Umbilical cord (tissue), 2 donors: ENCODE measurements around the gene WDR70. TPM values are rescaled to one million over a fixed set of nuclear protein-coding genes. Genes with fewer than 3 reads are reported as not detected.
"Not testable (repeated sequence)": the region's sequence is repeated elsewhere in the genome, so short reads cannot be mapped to it uniquely, and the experiment has no call there.

Experiments
- DNase-seq: peaks from one replicate; pipeline ENCODE4 v3.0.0-alpha.2; 2015; ENCODE audit warnings: low spot score
- total RNA-seq: library from RNA; depleted of rRNA; stranded (reverse); fragments of >200 nt; gene quantifications from one replicate; pipeline ENCODE4 v1.2.3, GENCODE V29; 2014; ENCODE audit warnings: low replicate concordance; ENCODE audit not compliant: insufficient read depth

Gene WDR70
- total RNA-seq, 1 donor from 2014 or later: 17.3 TPM

DNA sequence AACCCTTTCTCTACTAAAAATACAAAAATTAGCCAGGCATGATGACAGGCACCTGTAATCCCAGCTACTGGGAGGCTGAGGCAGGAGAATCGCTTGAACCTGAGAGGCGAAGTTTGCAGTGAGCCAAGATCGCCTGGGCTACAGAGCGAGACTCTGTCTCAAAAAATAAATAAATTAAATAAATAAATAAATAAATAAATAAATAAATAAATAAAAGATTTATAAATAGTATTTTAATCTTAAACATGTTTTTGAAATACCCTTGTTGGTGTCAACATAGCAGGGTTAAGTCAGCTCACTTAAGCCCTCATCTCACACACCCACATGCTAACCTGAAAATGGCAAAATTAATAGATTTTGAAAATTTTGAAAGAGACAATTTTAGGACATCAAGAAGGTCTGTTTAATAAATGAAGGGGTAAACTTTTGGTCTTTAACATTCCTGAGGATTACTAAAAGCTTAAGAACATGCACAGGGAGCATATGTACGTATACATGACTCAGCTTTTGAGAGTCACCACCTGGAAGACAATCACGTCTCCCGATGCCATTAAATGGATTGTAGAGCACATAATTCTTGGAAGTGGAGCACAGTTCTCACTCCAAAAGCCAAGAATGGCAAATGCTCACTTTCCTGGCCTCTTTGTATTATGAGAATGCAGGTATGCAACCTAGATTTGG, 258.2 kb downstream of the WDR70 start:
- DNase-seq: no peak

DNA sequence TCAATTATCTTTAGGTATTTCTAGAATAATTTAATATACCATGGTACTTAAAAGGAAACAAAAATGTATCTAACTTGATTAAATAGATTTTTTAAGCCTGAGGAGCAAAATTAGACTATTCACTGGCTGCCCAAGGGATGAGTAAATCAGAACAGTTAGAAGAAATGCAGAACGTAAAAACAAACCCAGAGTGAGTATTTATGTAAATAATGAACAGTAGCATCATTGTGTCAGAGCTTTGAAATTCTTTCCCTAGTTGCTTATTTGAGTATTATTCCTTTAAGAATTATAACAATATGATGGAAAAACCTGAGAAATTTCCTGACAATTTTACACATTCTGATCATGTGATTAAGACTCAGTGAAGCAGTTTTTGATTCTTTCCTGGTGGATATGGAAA, 259.8 kb downstream of the WDR70 start:
- no peak for DNase-seq

- DNase-seq: no peak
These were observed 261.0 kb downstream of the WDR70 start for GRCh38 chr5:37640088-37640487.

DNA sequence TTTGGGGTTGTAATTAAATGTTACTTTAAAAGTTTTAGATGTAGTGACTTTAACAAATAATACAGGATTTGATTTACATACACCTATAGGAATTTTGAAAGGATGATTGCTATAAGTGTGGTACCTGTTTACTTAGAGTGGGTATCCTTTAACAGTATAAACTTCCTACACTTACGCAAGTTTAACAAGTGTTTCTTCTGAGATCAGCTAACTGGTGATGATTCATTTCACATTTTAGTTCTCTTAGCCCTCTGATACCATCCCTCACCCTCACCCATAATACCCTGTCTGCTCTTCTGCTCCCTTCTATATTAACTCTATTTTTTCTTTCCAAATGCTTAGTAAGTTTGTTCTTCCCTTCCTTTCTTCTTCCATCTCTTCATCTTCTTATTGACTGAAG, 262.8 kb downstream of the WDR70 start:
- DNase-seq: no peak

GRCh38 chr5:37645707-37646106, 266.6 kb downstream of the WDR70 start:
- no peak for DNase-seq

DNA sequence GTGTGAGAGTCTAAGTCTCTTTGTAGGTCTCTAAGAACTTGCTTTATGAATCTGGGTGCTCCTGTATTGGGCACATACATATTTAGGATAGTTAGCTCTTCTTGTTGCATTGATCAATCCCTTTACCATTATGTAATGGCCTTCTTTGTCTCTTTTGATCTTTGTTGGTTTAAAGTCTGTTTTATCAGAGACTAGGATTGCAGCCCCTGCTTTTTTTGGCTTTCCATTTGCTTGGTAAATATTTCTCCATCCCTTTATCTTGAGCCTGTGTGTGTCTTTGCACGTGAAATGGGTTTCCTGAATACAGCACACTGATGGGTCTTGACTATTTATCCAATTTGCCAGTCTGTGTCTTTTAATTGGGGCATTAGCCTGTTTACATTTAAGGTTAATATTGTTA, 275.4 kb downstream of the WDR70 start:
- not testable (repeated sequence) for DNase-seq

GRCh38 chr5:37657046-37657445, 277.9 kb downstream of the WDR70 start:
- no peak for DNase-seq

- DNase-seq: no peak
These were observed 279.3 kb downstream of the WDR70 start for GRCh38 chr5:37658440-37658839.

GRCh38 chr5:37660319-37660718, 281.2 kb downstream of the WDR70 start:
- no peak for DNase-seq

DNA sequence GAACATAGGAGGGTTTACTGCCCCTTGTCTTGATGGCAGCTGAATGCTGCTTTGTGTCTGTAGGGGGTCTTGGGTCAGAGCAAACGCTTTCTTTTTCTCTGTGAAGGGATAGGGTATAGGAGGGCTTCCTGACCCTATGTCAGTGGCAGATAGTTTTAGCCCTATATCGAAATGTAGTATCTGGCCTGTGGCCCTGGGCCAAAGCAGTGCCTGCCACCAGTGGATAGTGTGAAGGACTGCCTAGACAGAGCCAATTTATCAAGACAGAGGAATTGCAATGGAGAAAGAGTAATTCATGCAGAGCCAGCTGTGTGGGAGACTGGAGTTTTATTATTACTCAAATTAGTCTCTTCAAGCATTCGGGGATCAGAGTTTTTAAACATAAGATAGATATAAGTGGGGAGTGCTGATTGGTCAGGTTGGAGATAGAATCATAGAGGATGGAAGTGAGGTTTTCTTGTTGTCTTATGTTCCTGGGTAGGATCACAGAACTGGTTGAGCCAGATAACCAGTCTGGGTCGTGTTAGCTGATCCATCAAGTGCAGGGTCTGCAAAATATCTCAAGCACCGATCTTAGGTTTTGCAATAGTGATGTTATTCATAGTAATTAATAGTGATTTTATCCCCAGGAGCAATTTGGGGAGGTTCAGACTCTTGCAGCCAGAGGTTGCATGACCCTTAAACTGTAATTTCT, 282.3 kb downstream of the WDR70 start:
- peak; percentile 56 for DNase-seq

GRCh38 chr5:37661951-37662350, 282.8 kb downstream of the WDR70 start:
- DNase-seq: no peak

GRCh38 chr5:37662362-37662761, 283.2 kb downstream of the WDR70 start:
- no peak for DNase-seq

DNA sequence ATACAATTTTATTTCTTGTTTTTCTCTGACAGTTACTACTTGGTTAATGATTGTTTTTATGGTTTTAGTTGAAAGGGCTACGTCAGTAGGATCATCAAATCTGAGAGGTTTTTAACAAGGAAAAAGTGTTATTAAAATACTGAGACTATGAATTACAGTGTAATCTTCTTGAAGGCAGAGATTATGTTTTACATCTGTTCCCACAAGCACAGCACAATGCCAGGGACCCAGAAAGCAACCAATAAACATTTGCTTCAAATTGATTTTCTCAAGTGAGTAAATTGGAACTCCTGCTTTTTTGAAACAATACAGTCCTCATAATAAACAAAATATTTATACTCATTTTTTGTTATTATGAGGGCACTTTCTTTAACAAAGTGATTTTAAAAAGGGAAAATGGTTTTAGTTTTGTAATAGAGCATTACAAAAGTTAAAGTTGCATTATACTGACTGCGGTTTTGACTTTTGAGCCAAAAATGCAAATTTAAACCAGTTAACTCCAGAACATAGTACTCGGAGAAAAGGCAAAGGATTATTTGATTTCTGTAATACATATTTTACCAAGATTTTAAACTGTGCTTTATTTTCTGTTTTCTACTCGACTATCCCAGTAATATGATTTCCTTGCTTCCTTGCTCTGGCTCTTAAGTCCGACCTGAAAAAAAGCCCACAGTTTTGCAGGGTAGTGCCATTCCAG, 283.8 kb downstream of the WDR70 start:
- peak; percentile 61 for DNase-seq

DNA sequence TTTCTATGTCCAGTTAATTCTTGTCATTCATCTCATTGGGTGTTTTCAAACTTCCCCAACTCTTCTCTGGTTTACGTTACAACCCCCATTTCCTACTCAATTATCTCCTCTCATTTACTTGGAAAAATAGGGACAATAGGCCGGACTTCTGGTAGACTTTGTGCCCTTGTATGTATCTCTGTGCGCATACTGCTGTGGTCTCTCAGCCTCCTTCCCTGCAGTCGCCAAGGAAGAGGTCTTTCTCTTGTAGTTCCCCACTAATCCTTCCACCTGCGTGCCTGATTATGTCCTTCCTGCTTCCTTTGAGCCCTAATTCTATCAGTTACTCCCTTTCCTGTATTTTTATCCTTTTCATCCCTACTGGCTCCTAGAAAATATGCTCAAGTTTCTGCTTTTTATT, 284.4 kb downstream of the WDR70 start:
- no peak for DNase-seq

GRCh38 chr5:37664551-37664950, 285.4 kb downstream of the WDR70 start:
- no peak for DNase-seq

DNA sequence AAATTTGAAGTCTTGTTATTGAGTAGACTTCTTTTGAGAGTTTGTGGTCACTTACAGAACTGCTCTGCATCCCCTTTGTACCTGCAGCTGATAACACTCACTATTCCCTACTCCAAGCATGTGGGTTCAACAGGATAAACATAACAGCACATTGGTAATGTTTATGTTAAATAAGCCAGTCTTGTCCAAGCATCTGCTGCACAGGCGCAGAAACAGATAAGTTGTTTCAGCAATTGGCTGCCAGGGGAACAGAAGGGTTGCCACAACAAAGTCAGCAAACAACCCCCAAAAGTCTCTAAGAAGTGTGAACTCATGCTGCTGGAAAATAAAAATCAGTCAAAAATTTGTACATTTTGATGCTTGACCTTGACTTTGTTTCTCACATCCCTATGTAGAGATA, 286.2 kb downstream of the WDR70 start:
- peak; percentile 3 for DNase-seq

DNA sequence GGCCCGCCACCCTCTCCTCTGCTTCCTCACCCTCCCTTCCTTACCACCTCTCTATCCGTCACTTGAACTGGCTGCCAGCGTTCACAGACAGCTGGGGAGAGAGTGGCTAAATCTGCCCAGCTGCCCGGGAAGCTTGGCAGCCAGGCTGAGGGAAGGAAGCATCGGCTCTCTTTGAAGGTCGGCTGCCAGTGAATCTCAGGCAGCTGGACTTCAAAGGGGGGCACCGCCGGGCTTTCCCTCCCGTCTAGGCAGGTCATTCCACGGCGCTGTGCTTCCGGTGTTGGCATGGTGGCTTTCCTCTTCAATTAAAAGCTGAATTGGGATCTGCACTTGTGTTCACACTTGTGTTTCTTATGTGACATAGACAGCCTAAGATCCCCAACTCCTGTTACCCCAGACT, 286.8 kb downstream of the WDR70 start:
- no peak for DNase-seq

DNA sequence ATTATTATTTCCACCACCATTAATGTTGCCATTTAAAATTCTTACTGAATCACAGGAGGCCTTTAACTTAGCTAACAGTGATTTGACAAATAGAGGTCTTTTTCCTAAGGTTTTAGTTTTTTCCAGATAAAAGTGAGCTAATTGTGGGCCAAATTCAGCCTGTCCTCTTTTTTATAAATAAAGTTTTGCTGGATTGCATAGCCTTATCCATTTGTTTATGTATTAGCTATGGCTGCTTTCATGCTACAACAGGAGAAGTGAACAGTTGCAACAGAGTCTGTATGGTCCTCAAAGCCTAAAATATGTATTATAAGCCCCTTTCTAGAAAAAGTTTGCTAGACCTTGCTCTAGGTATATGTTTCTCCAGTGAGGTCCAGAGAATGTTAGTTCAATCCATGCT, 288.3 kb downstream of the WDR70 start:
- no peak for DNase-seq

GRCh38 chr5:37667846-37668245, 288.7 kb downstream of the WDR70 start:
- no peak for DNase-seq

- peak; percentile 84 for DNase-seq
These were observed 289.5 kb downstream of the WDR70 start for GRCh38 chr5:37668524-37669047.

GRCh38 chr5:37672118-37672588, 293.0 kb downstream of the WDR70 start:
- not testable (repeated sequence) for DNase-seq

DNA sequence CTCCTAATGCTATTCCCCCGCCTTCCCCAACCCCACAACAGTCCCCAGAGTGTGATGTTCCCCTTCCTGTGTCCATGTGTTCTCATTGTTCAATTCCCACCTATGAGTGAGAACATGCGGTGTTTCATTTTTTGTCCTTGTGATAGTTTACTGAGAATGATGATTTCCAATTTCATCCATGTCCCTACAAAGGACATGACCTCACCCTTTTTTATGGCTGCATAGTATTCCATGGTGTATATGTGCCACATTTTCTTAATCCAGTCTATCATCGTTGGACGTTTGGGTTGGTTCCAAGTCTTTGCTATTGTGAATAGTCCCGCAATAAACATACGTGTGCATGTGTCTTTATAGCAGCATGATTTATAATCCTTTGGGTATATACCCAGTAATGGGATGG, 295.2 kb downstream of the WDR70 start:
- not testable (repeated sequence) for DNase-seq
